ENCODE measurements around the gene USP9X. TPM values are rescaled to one million over a fixed set of nuclear protein-coding genes. Genes with fewer than 3 reads are reported as not detected.
A peak's percentile ranks its signal among the peaks of the same experiment; 100 is the strongest.
"Not testable (repeated sequence)": the region's sequence is repeated elsewhere in the genome, so short reads cannot be mapped to it uniquely, and the experiment has no call there.

Gene USP9X
- polyA plus RNA-seq, 4 donors, result 15.1 to 45.5 (median 16.2) TPM

GRCh38 chrX:41108007-41108406 is 22.8 kb downstream of the USP9X start:
- WGBS, 3 donors, result 75 to 84% (median 75%) methylated on average over 1 of the region's 1 CpG
- DNase-seq (no peak), FAIRE-seq (no peak)
- Histone ChIP-seq H3K4me1 (ENCODE audit: control insufficient read depth in 3 of 3, insufficient read depth in 2 of 3, low read depth in 1 of 3, low read length in 2 of 3) (peaks cover 2 to 8% (median 3%) of the 10 kb centered on the region in 3 donors), H3K36me3 (ENCODE audit: control insufficient read depth in 3 of 3, insufficient read depth in 2 of 3, low read depth in 1 of 3, low read length in 3 of 3) (peaks cover 0 to 5% (median 0%) of the 10 kb centered on the region in 3 donors), H3K27ac (ENCODE audit: low read depth in 1 of 3, low read length in 2 of 3) (no peak overlapping the region), H3K4me3 (ENCODE audit: low read depth in 1 of 3, low read length in 3 of 3) (no peak overlapping the region), H3K27me3 (ENCODE audit: control insufficient read depth in 3 of 3, insufficient read depth in 3 of 3, low read length in 3 of 3) (no peaks in the 10 kb centered on the region), H3K9me3 (ENCODE audit: control insufficient read depth in 2 of 2, insufficient read depth in 1 of 2, low read depth in 1 of 2, low read length in 1 of 2) (peaks cover 0 to 5% of the 10 kb centered on the region in 2 donors)

GRCh38 chrX:41108463-41109205 is 23.4 kb downstream of the USP9X start:
- DNase-seq (no peak), FAIRE-seq (no peak)
- Histone ChIP-seq H3K4me3 (ENCODE audit: low read depth in 1 of 3, low read length in 3 of 3) (no peak overlapping the region), H3K27me3 (ENCODE audit: control insufficient read depth in 3 of 3, insufficient read depth in 3 of 3, low read length in 3 of 3) (no peaks in the 10 kb centered on the region), H3K36me3 (ENCODE audit: control insufficient read depth in 3 of 3, insufficient read depth in 2 of 3, low read depth in 1 of 3, low read length in 3 of 3) (peaks cover 0 to 5% (median 0%) of the 10 kb centered on the region in 3 donors), H3K9me3 (ENCODE audit: control insufficient read depth in 2 of 2, insufficient read depth in 1 of 2, low read depth in 1 of 2, low read length in 1 of 2) (peaks cover 0 to 5% of the 10 kb centered on the region in 2 donors), H3K27ac (ENCODE audit: low read depth in 1 of 3, low read length in 2 of 3) (no peak overlapping the region), H3K4me1 (ENCODE audit: control insufficient read depth in 3 of 3, insufficient read depth in 2 of 3, low read depth in 1 of 3, low read length in 2 of 3) (peaks cover 2 to 8% (median 3%) of the 10 kb centered on the region in 3 donors)
- 54 to 75% (median 62%) methylated on average over 5 of the region's 5 CpGs for WGBS, 3 donors

GRCh38 chrX:41110801-41111625 is 25.8 kb downstream of the USP9X start:
- H3K4me3 ChIP-seq (ENCODE audit: low read depth in 1 of 3, low read length in 3 of 3), result no peak overlapping the region
- H3K36me3 ChIP-seq (ENCODE audit: control insufficient read depth in 3 of 3, insufficient read depth in 2 of 3, low read depth in 1 of 3, low read length in 3 of 3), result peaks cover 0 to 2% (median 0%) of the 10 kb centered on the region in 3 donors
- H3K27me3 ChIP-seq (ENCODE audit: control insufficient read depth in 3 of 3, insufficient read depth in 3 of 3, low read length in 3 of 3), result no peaks in the 10 kb centered on the region
- no peak overlapping the region for H3K27ac ChIP-seq (ENCODE audit: low read depth in 1 of 3, low read length in 2 of 3)
- DNase-seq (no peak), FAIRE-seq (no peak)
- H3K4me1 ChIP-seq (ENCODE audit: control insufficient read depth in 3 of 3, insufficient read depth in 2 of 3, low read depth in 1 of 3, low read length in 2 of 3), result peaks cover 2 to 8% (median 3%) of the 10 kb centered on the region in 3 donors
- H3K9me3 ChIP-seq (ENCODE audit: control insufficient read depth in 2 of 2, insufficient read depth in 1 of 2, low read depth in 1 of 2, low read length in 1 of 2), result peaks cover 0 to 5% of the 10 kb centered on the region in 2 donors
- 46 to 71% (median 56%) methylated on average over 7 of the region's 7 CpGs for WGBS, 3 donors

- not testable (repeated sequence) for H3K4me3 ChIP-seq (ENCODE audit: low read depth in 1 of 3, low read length in 3 of 3); H3K4me1 ChIP-seq (ENCODE audit: control insufficient read depth in 3 of 3, insufficient read depth in 2 of 3, low read depth in 1 of 3, low read length in 2 of 3); H3K9me3 ChIP-seq (ENCODE audit: control insufficient read depth in 2 of 2, insufficient read depth in 1 of 2, low read depth in 1 of 2, low read length in 1 of 2); FAIRE-seq; H3K36me3 ChIP-seq (ENCODE audit: control insufficient read depth in 3 of 3, insufficient read depth in 2 of 3, low read depth in 1 of 3, low read length in 3 of 3); H3K27me3 ChIP-seq (ENCODE audit: control insufficient read depth in 3 of 3, insufficient read depth in 3 of 3, low read length in 3 of 3); H3K27ac ChIP-seq (ENCODE audit: low read depth in 1 of 3, low read length in 2 of 3)
- DNase-seq, result peak; percentile 33 to 36
- 0 to 3% (median 0%) methylated on average over 4 of the region's 4 CpGs for WGBS, 3 donors
Measured at GRCh38 chrX:41115104-41115425, 29.8 kb downstream of the USP9X start.

- Histone ChIP-seq H3K27ac (ENCODE audit: low read depth in 1 of 3, low read length in 2 of 3) (peak overlapping the region in 1 of 3 donors; percentile 13), H3K4me1 (ENCODE audit: control insufficient read depth in 3 of 3, insufficient read depth in 2 of 3, low read depth in 1 of 3, low read length in 2 of 3) (no peaks in the 10 kb centered on the region), H3K9me3 (ENCODE audit: control insufficient read depth in 2 of 2, insufficient read depth in 1 of 2, low read depth in 1 of 2, low read length in 1 of 2) (peaks cover 0 to under 1% of the 10 kb centered on the region in 2 donors), H3K36me3 (ENCODE audit: control insufficient read depth in 3 of 3, insufficient read depth in 2 of 3, low read depth in 1 of 3, low read length in 3 of 3) (peaks cover 0 to 2% (median 0%) of the 10 kb centered on the region in 3 donors), H3K4me3 (ENCODE audit: low read depth in 1 of 3, low read length in 3 of 3) (no peak overlapping the region), H3K27me3 (ENCODE audit: control insufficient read depth in 3 of 3, insufficient read depth in 3 of 3, low read length in 3 of 3) (no peaks in the 10 kb centered on the region)
- no peak for FAIRE-seq
- 10 to 24% (median 10%) methylated on average over 4 of the region's 4 CpGs for WGBS, 3 donors
- peak; percentile 29 to 51 for DNase-seq
Measured at GRCh38 chrX:41116948-41117347, 31.7 kb downstream of the USP9X start.

- peaks cover 0 to 8% (median 0%) of the 10 kb centered on the region in 3 donors for H3K36me3 ChIP-seq (ENCODE audit: control insufficient read depth in 3 of 3, insufficient read depth in 2 of 3, low read depth in 1 of 3, low read length in 3 of 3)
- FAIRE-seq (no peak), DNase-seq (no peak)
- H3K4me1 ChIP-seq (ENCODE audit: control insufficient read depth in 3 of 3, insufficient read depth in 2 of 3, low read depth in 1 of 3, low read length in 2 of 3), result no peaks in the 10 kb centered on the region
- no peaks in the 10 kb centered on the region for H3K27me3 ChIP-seq (ENCODE audit: control insufficient read depth in 3 of 3, insufficient read depth in 3 of 3, low read length in 3 of 3)
- H3K4me3 ChIP-seq (ENCODE audit: low read depth in 1 of 3, low read length in 3 of 3), result no peak overlapping the region
- H3K9me3 ChIP-seq (ENCODE audit: control insufficient read depth in 2 of 2, insufficient read depth in 1 of 2, low read depth in 1 of 2, low read length in 1 of 2), result peaks cover 0 to 10% of the 10 kb centered on the region in 2 donors
- WGBS, 3 donors, result 51 to 73% (median 70%) methylated on average over 5 of the region's 5 CpGs
- H3K27ac ChIP-seq (ENCODE audit: low read depth in 1 of 3, low read length in 2 of 3), result peak overlapping the region in 1 of 3 donors; percentile 24
Measured at GRCh38 chrX:41118156-41118555, 32.9 kb downstream of the USP9X start.

GRCh38 chrX:41119803-41120202 is 34.6 kb downstream of the USP9X start:
- Histone ChIP-seq H3K36me3 (ENCODE audit: control insufficient read depth in 3 of 3, insufficient read depth in 2 of 3, low read depth in 1 of 3, low read length in 3 of 3) (peaks cover 0 to 19% (median 2%) of the 10 kb centered on the region in 3 donors), H3K4me1 (ENCODE audit: control insufficient read depth in 3 of 3, insufficient read depth in 2 of 3, low read depth in 1 of 3, low read length in 2 of 3) (no peaks in the 10 kb centered on the region), H3K27me3 (ENCODE audit: control insufficient read depth in 3 of 3, insufficient read depth in 3 of 3, low read length in 3 of 3) (no peaks in the 10 kb centered on the region), H3K27ac (ENCODE audit: low read depth in 1 of 3, low read length in 2 of 3) (no peak overlapping the region), H3K9me3 (ENCODE audit: control insufficient read depth in 2 of 2, insufficient read depth in 1 of 2, low read depth in 1 of 2, low read length in 1 of 2) (peaks cover 0 to 10% of the 10 kb centered on the region in 2 donors), H3K4me3 (ENCODE audit: low read depth in 1 of 3, low read length in 3 of 3) (no peak overlapping the region)
- FAIRE-seq (no peak), DNase-seq (no peak)
- 74 to 86% (median 75%) methylated on average over 6 of the region's 6 CpGs for WGBS, 3 donors

- H3K4me3 ChIP-seq (ENCODE audit: low read depth in 1 of 3, low read length in 3 of 3), result no peak overlapping the region
- no peak for FAIRE-seq
- no peaks in the 10 kb centered on the region for H3K27me3 ChIP-seq (ENCODE audit: control insufficient read depth in 3 of 3, insufficient read depth in 3 of 3, low read length in 3 of 3)
- H3K4me1 ChIP-seq (ENCODE audit: control insufficient read depth in 3 of 3, insufficient read depth in 2 of 3, low read depth in 1 of 3, low read length in 2 of 3), result no peaks in the 10 kb centered on the region
- DNase-seq, result no peak
- 96 to 100% (median 98%) methylated on average over 1 of the region's 1 CpG for WGBS, 3 donors
- H3K36me3 ChIP-seq (ENCODE audit: control insufficient read depth in 3 of 3, insufficient read depth in 2 of 3, low read depth in 1 of 3, low read length in 3 of 3), result peaks cover 0 to 22% (median 2%) of the 10 kb centered on the region in 3 donors
- no peak overlapping the region for H3K27ac ChIP-seq (ENCODE audit: low read depth in 1 of 3, low read length in 2 of 3)
- peaks cover 0 to 10% of the 10 kb centered on the region in 2 donors for H3K9me3 ChIP-seq (ENCODE audit: control insufficient read depth in 2 of 2, insufficient read depth in 1 of 2, low read depth in 1 of 2, low read length in 1 of 2)
Measured at GRCh38 chrX:41121766-41122165, 36.5 kb downstream of the USP9X start.
